Esophagus mucosa (tissue), 1 donor: ENCODE results near the gene UBTD2. TPM values are rescaled to one million over a fixed set of nuclear protein-coding genes. Genes with fewer than 3 reads are reported as not detected.
"Not testable (repeated sequence)": the region's sequence is repeated elsewhere in the genome, so short reads cannot be mapped to it uniquely, and the experiment has no call there.

Source experiments
- ATAC-seq: fragments of 200-7000 bp; cut with Tn5 transposase; one replicate; pipeline ENCODE4 v1.9.1; 2020
- total RNA-seq: library from RNA; stranded (reverse); gene quantifications from one replicate; pipeline ENCODE4 v1.2.4, GENCODE V29; 2023
- donor health status: DM: yes; HTN: yes; CAD: no.

The UBTD2 gene
- total RNA-seq, 1 donor from 2014 or later: 7.8 TPM

GRCh38 chr5:172245703-172246125 is 37.9 kb downstream of the UBTD2 start:
- ATAC-seq: no peak

GRCh38 chr5:172245046-172245445 is 38.5 kb downstream of the UBTD2 start:
- ATAC-seq: no peak

- ATAC-seq: no peak
These were observed 40.3 kb downstream of the UBTD2 start for GRCh38 chr5:172243302-172243701.

GRCh38 chr5:172238334-172238733 is 45.2 kb downstream of the UBTD2 start:
- ATAC-seq: no peak

GRCh38 chr5:172235827-172236736 is 47.5 kb downstream of the UBTD2 start:
- no peak for ATAC-seq

- no peak for ATAC-seq
These were observed 48.3 kb downstream of the UBTD2 start for GRCh38 chr5:172235132-172235780.

- no peak for ATAC-seq
These were observed 49.5 kb downstream of the UBTD2 start for GRCh38 chr5:172234031-172234430.

- ATAC-seq: no peak
These were observed 53.7 kb downstream of the UBTD2 start for GRCh38 chr5:172229904-172230303.

GRCh38 chr5:172224996-172225395 is 58.6 kb downstream of the UBTD2 start:
- ATAC-seq: no peak

GRCh38 chr5:172223901-172224873 is 59.4 kb downstream of the UBTD2 start:
- ATAC-seq: no peak

GRCh38 chr5:172219296-172219695 is 64.3 kb downstream of the UBTD2 start:
- ATAC-seq: no peak

GRCh38 chr5:172216345-172216744 is 67.2 kb downstream of the UBTD2 start:
- no peak for ATAC-seq

- ATAC-seq: no peak
These were observed 70.4 kb downstream of the UBTD2 start for GRCh38 chr5:172213126-172213525.

- no peak for ATAC-seq
These were observed 71.9 kb downstream of the UBTD2 start for GRCh38 chr5:172211676-172212075.

- no peak for ATAC-seq
These were observed 73.8 kb downstream of the UBTD2 start for GRCh38 chr5:172209714-172210113.

- no peak for ATAC-seq
These were observed 76.1 kb downstream of the UBTD2 start for GRCh38 chr5:172207511-172207910.

- ATAC-seq: not testable (repeated sequence)
These were observed 77.6 kb downstream of the UBTD2 start for GRCh38 chr5:172205984-172206383.

GRCh38 chr5:172200476-172200875 is 83.1 kb downstream of the UBTD2 start:
- ATAC-seq: no peak

- ATAC-seq: no peak
These were observed 84.1 kb downstream of the UBTD2 start for GRCh38 chr5:172199446-172199845.

GRCh38 chr5:172197775-172198174 is 85.8 kb downstream of the UBTD2 start:
- not testable (repeated sequence) for ATAC-seq

- ATAC-seq: no peak
These were observed 88.4 kb downstream of the UBTD2 start for GRCh38 chr5:172194985-172195774.

GRCh38 chr5:172193872-172194271 is 89.7 kb downstream of the UBTD2 start, which contains the start of gene EFCAB9:
Gene EFCAB9 (plus strand): TSS chr5:172194172. CDS start chr5:172194173, 1 bp downstream.
- ATAC-seq: no peak
